GM18517 (cell line): ENCODE measurements around the gene SFXN2.
A peak's percentile ranks its signal among the peaks of the same experiment; 100 is the strongest.
"Not testable (repeated sequence)": the region's sequence is repeated elsewhere in the genome, so short reads cannot be mapped to it uniquely, and the experiment has no call there.

Experiments used
- ATAC-seq: cut with Tn5 transposase; IDR thresholded peaks from one replicate; pipeline ENCODE4 v1.9.1; 2021; ENCODE audit warnings: mild to moderate bottlenecking, moderate library complexity; ENCODE audit not compliant: unreplicated experiment

The SFXN2 gene

DNA sequence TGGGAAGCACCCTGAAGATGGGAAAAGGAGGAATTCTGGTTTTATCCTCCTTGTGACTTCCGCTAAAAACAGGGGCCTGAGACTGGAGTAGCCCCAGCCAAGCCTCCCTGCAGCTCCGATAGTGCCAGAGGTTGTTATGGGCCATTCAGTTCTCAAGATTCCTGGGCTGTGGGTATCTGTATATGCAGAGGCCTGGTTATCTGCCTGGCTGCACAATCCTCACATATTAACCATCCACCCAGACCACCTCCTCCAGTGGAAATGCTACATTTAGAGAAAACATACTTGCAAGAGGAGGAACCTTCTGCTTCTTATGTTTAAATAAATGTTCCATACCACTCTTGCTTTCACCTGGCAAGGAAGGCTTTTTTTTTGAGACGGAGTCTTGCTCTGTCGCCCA, 34.8 kb upstream of the SFXN2 start:
- no peak for ATAC-seq

- no peak for ATAC-seq
Measured at GRCh38 chr10:102681696-102682095, 32.7 kb upstream of the SFXN2 start.

DNA sequence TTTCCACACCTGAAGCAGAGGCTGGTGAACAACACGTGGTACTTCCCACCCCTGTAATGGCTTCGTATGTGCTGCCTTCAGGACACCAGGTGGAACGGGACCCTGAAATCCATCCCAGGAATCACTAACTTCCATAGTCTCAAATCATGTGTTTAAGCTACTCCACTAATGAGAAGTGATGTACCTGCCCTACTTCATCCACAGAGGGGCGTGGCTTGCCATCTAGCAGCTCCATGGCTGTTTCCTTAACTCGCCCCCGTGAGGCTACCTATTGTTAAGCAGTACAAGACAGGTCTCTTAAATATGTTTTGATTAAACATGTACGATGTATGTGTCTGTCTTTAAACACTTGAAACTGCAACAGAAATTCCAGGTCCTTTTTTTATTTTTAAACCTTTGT, 32.0 kb upstream of the SFXN2 start:
- ATAC-seq = no peak

- no peak for ATAC-seq
Measured at GRCh38 chr10:102682981-102683380, 31.5 kb upstream of the SFXN2 start.

GRCh38 chr10:102683736-102684135, 30.7 kb upstream of the SFXN2 start:
- ATAC-seq = no peak

DNA sequence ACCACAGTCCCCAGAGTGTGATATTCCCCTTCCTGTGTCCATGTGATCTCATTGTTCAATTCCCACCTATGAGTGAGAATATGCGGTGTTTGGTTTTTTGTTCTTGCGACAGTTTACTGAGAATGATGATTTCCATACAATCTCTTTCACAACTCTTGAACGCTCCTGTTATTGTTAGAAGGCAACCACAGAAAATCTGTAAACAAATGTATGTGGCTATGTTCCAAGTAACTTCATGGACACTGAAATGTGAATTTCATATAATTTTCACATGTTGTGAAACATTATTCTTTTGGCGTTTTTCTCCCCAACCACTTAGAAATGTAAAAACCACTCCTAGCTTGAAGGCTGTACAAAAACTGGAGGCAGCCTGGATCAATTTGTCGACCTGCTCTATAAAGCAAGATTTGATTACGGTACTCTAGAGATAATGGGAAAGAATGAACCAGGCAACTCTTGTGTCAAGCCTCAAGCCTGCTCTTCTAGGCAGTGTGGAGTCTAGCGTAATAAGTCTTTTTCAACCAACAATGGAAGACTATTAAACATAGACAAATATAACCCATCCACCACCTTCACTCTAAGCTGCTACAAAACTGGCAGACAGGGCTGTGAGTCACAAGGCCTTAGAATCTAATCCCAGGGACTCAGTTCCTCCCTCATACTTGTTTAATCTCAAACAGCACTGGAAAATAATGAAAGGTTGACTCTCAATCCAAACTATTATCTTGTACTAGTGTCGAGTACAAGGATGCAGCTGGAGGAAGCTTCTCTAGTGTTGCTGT, 23.0 kb upstream of the SFXN2 start:
- no peak for ATAC-seq

- ATAC-seq = not testable (repeated sequence)
Measured at GRCh38 chr10:102695401-102695800, 19.0 kb upstream of the SFXN2 start.

DNA sequence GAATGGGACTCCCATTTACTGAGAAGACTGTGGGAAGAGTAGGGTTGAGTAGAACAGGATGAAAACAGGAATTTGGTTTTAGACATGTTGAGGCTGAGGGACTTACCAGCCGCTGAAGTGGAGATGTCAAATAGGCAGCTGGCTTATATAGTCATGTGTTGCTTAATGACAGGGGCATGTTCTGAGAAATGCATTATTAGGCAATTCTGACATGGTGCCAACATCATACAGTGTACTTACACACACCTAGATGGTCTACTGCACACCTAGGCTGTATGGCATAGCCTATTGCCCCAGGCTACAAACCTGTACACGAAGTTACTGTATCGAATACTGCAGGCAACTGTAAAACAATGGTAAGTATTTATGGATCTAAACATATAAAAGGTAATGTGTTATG, 17.7 kb upstream of the SFXN2 start:
- ATAC-seq = no peak

DNA sequence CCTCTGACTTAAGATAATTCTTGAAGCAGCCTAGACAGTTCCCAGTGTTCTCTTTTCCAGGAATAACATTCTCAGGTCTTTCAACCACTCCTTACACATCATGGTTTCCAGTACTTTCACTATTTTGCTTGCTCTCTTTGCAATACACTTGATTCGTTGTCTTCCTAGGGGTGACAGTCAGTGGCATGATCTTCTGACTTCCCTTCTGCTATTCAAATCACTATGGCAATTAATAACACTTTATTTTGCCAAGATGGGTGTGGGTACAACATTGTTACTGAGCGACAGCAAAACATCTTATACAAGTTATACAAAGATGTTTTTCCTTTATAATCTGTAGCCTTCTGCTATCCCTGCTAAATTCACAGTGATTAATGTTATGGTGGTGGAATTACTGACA, 15.5 kb upstream of the SFXN2 start:
- no peak for ATAC-seq

GRCh38 chr10:102701272-102701671, 13.2 kb upstream of the SFXN2 start:
- no peak for ATAC-seq

DNA sequence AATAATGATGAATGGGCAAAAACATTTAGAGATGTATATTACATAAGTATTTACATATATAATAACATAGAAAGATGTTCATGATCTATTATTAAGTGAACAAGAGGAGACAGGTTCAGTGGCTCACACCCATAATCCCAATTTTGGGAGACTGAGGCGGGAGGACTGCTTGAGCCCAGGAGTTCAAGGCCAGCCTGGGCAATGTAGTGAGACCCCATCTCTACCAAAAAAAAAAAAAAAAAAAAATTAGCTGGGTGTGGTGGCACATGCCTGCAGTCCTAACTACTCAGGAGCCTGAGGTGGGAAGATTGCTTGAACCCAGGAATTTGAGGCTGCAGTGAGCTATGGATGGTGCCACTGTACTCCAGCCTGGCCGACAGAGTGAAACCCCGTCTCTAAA, 12.6 kb upstream of the SFXN2 start:
- ATAC-seq = no peak

- ATAC-seq = no peak
Measured at GRCh38 chr10:102702742-102703141, 11.7 kb upstream of the SFXN2 start.

- ATAC-seq = no peak
Measured at GRCh38 chr10:102704915-102705314, 9.5 kb upstream of the SFXN2 start.

- no peak for ATAC-seq
Measured at GRCh38 chr10:102705531-102705930, 8.9 kb upstream of the SFXN2 start.

- no peak for ATAC-seq
Measured at GRCh38 chr10:102710609-102711008, 3.8 kb upstream of the SFXN2 start.

DNA sequence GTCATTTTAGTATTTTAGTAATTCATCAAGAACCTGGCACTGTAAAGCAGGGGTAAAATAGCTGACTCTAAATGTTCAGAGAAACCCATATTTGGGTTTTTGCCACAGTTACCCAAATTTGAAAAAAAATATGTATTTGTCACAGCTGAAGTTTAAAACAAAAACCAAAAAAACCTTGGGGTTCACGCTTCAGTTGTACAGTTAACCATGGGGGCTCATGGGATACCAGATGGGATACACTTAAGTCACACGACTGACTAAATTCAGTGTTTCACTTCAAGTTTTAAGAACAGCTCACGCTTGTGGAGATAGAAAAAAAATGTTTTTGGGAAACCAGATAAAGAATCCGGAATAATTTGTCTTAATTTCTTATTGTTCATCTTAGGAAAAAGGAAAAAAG, 2.3 kb upstream of the SFXN2 start:
- ATAC-seq = no peak

GRCh38 chr10:102712843-102713538, 1.4 kb upstream of the SFXN2 start:
- no peak for ATAC-seq

- peak; percentile 39 for ATAC-seq
Measured at GRCh38 chr10:102713539-102713813, 960 bp upstream of the SFXN2 start.

- peak; percentile 68 for ATAC-seq
Measured at GRCh38 chr10:102713814-102714620, 419 bp upstream of the SFXN2 start, which contains the start of gene ARL3. ARL3 (minus strand) TSS chr10:102714397; CDS start chr10:102714275, 122 bp downstream.

- ATAC-seq = no peak
Measured at GRCh38 chr10:102715880-102716279, 1.4 kb downstream of the SFXN2 start.

GRCh38 chr10:102716900-102717565, 2.6 kb downstream of the SFXN2 start:
- not testable (repeated sequence) for ATAC-seq
